Osteoblast (primary cell): ENCODE measurements around the gene FSIP2. TPM values are rescaled to one million over a fixed set of nuclear protein-coding genes. Genes with fewer than 3 reads are reported as not detected.

Experiments used
- DNase-seq: peaks from one replicate; pipeline ENCODE4 v3.0.0; 2011; ENCODE audit warnings: low spot score, mixed read lengths; ENCODE audit not compliant: insufficient read length; ENCODE audit errors: missing footprints
- H2AFZ ChIP-seq: 2 replicates; pipeline ENCODE4 v1.6.0; 2011; ENCODE audit warnings: mild to moderate bottlenecking, low read length
- H3K27ac ChIP-seq: 2 replicates; pipeline ENCODE4 v1.5.1; 2011; ENCODE audit warnings: mild to moderate bottlenecking, low read depth, low read length, moderate library complexity
- H3K27me3 ChIP-seq: 2 replicates; pipeline ENCODE4 v1.6.0; 2012; ENCODE audit warnings: mild to moderate bottlenecking, control low read depth, inconsistent platforms, low read length, moderate library complexity; ENCODE audit not compliant: insufficient read depth
- H3K36me3 ChIP-seq: 2 replicates; pipeline ENCODE4 v1.5.1; 2011; ENCODE audit warnings: mild to moderate bottlenecking, low read length, control low read depth, moderate library complexity; ENCODE audit not compliant: insufficient read depth
- H3K4me1 ChIP-seq: 2 replicates; pipeline ENCODE4 v1.5.1; 2011; ENCODE audit warnings: mild to moderate bottlenecking, low read length, control low read depth, moderate library complexity; ENCODE audit not compliant: insufficient read depth
- H3K4me2 ChIP-seq: 2 replicates; pipeline ENCODE4 v1.6.0; 2011; ENCODE audit warnings: mild to moderate bottlenecking, low read length; ENCODE audit not compliant: insufficient read depth
- H3K4me3 ChIP-seq: fragments of 200-600 bp; sonication (generic); 3 replicates; pipeline ENCODE4 v1.5.1; 2012; ENCODE audit warnings: mild to moderate bottlenecking, low read length, inconsistent platforms; ENCODE audit not compliant: insufficient read depth
- H3K79me2 ChIP-seq: 2 replicates; pipeline ENCODE4 v1.6.0; 2012; ENCODE audit warnings: mild to moderate bottlenecking, low read length, control low read depth, inconsistent platforms; ENCODE audit not compliant: insufficient read depth
- H3K9me3 ChIP-seq: 2 replicates; pipeline ENCODE4 v1.5.1; 2011; ENCODE audit warnings: low read depth, low read length, control low read depth
- H4K20me1 ChIP-seq: 2 replicates; pipeline ENCODE4 v1.6.0; 2012; ENCODE audit warnings: mild to moderate bottlenecking, low read length, control low read depth; ENCODE audit not compliant: insufficient read depth
- total RNA-seq: library from RNA; depleted of rRNA; stranded (reverse); fragments of >200 nt; gene quantifications from 2 replicates; pipeline ENCODE4 v1.2.3, GENCODE V29; 2012
- TF ChIP-seq, protein P1 (sequence below): IDR thresholded peaks from 2 replicates; pipeline ENCODE4 v1.5.1; 2011; ENCODE audit warnings: mild to moderate bottlenecking, low read depth, low read length, moderate library complexity; ENCODE audit errors: extremely low read depth

Gene FSIP2
- total RNA-seq, 1 donor = under 0.01 TPM

DNA sequence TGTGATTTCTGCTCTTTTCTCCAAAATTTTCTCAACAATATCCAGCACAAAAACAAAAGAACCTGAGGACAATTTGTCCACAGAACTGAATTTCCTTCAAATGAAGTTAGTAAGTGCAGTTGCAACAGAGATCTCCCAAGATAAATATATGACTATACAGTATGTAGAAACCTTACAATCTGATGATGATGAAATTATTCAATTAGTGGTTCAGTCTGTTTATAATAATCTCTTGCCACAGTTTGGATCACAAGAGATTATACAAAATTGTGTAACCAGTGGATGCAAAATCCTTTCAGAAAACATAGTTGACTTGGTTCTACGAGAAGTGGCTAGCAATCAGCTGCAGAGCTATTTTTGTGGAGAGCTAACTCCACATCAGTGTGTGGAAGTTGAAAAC, 68.7 kb downstream of the FSIP2 start:
- Histone ChIP-seq H2AFZ (no peak overlapping the region), H3K4me1 (no peaks in the 10 kb centered on the region), H3K4me3 (no peak overlapping the region), H3K27me3 (no peaks in the 10 kb centered on the region), H3K4me2 (no peak overlapping the region), H3K27ac (no peak overlapping the region), H3K36me3 (no peaks in the 10 kb centered on the region), H3K79me2 (no peaks in the 10 kb centered on the region), H3K9me3 (no peaks in the 10 kb centered on the region), H4K20me1 (no peaks in the 10 kb centered on the region)
- TF ChIP-seq, protein P1, sequence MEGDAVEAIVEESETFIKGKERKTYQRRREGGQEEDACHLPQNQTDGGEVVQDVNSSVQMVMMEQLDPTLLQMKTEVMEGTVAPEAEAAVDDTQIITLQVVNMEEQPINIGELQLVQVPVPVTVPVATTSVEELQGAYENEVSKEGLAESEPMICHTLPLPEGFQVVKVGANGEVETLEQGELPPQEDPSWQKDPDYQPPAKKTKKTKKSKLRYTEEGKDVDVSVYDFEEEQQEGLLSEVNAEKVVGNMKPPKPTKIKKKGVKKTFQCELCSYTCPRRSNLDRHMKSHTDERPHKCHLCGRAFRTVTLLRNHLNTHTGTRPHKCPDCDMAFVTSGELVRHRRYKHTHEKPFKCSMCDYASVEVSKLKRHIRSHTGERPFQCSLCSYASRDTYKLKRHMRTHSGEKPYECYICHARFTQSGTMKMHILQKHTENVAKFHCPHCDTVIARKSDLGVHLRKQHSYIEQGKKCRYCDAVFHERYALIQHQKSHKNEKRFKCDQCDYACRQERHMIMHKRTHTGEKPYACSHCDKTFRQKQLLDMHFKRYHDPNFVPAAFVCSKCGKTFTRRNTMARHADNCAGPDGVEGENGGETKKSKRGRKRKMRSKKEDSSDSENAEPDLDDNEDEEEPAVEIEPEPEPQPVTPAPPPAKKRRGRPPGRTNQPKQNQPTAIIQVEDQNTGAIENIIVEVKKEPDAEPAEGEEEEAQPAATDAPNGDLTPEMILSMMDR = no peak
- DNase-seq = no peak

DNA sequence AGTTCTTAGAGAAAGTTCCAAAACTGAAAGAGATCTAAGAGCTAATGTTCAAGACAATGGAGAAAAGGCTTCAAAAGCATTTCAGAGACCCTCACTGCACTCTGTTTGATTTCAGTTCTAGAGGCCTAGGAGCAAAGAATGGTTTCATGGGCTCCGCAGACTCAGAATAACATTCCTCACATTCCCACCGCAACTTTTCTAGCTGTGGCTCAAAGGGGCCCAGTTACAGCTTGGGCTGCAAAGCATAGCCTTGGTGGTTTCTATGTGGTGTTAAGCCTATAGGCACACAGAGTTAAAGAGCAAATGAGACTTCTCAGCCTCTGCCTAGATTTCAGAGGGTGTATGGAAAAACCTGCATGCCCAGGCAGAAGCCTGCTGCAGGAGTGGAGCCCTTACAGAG, 73.0 kb downstream of the FSIP2 start:
- H2AFZ ChIP-seq = no peak overlapping the region
- TF ChIP-seq, protein P1 = no peak
- DNase-seq = no peak
- H3K79me2 ChIP-seq = no peaks in the 10 kb centered on the region
- no peaks in the 10 kb centered on the region for H4K20me1 ChIP-seq
- H3K4me3 ChIP-seq = no peak overlapping the region
- H3K36me3 ChIP-seq = no peaks in the 10 kb centered on the region
- H3K4me1 ChIP-seq = no peaks in the 10 kb centered on the region
- no peak overlapping the region for H3K27ac ChIP-seq
- no peaks in the 10 kb centered on the region for H3K27me3 ChIP-seq
- H3K4me2 ChIP-seq = no peak overlapping the region
- H3K9me3 ChIP-seq = no peaks in the 10 kb centered on the region

DNA sequence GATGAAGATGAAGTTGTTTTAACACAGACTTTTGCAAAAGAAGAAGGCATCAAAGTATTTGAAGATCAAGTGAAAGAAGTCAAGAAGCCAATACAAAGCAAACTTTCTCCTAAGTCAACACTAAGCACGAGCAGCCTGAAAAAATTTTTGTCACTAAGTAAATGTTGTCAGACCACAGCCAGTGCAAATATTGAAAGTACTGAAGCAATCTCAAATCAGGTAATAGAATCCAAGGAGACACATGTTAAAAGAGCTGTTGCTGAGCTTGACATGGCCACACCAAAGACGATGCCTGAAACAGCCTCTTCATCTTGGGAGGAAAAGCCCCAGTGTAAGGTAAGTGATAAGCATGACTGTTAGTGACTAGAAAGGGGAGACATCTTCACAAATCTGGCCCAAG, 75.1 kb downstream of the FSIP2 start:
- DNase-seq = no peak
- Histone ChIP-seq H3K9me3 (no peaks in the 10 kb centered on the region), H3K27me3 (no peaks in the 10 kb centered on the region), H3K27ac (no peak overlapping the region), H3K4me1 (no peaks in the 10 kb centered on the region), H3K4me2 (no peak overlapping the region), H3K36me3 (no peaks in the 10 kb centered on the region), H3K79me2 (no peaks in the 10 kb centered on the region), H3K4me3 (no peak overlapping the region), H2AFZ (no peak overlapping the region), H4K20me1 (no peaks in the 10 kb centered on the region)
- TF ChIP-seq, protein P1 = no peak

DNA sequence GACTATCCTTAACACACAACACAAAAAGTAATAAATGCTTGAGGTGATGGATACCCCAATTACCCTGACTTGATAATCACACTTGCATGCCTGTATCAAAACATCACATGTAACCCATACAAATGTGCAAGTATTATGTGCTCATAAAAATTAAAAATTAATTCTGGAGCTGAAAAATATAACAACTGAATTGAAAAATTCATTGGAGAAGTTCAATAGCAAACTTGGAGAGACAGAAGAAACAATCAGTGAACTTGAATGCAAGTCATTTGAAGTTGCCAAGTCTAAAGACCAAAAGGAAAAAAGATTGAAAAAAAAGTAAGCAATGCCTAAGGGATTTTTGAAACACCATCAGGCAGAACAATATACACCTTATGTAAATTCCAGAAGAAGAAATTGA, 79.4 kb downstream of the FSIP2 start:
- no peak for DNase-seq
- H3K4me1 ChIP-seq = no peaks in the 10 kb centered on the region
- no peak overlapping the region for H3K4me2 ChIP-seq
- no peak overlapping the region for H3K4me3 ChIP-seq
- no peaks in the 10 kb centered on the region for H3K27me3 ChIP-seq
- TF ChIP-seq, protein P1 = no peak
- no peak overlapping the region for H3K27ac ChIP-seq
- H3K36me3 ChIP-seq = no peaks in the 10 kb centered on the region
- H2AFZ ChIP-seq = no peak overlapping the region
- H4K20me1 ChIP-seq = no peaks in the 10 kb centered on the region
- H3K79me2 ChIP-seq = no peaks in the 10 kb centered on the region
- H3K9me3 ChIP-seq = no peaks in the 10 kb centered on the region
